NCI-H2081 treated with DMSO at 0.1 percent for 48 hours (cell line): ENCODE data around the gene CCSER1.

Experiments used
- DNase-seq: peaks from one replicate; lab custom pipeline; 2025; lab: John Stamatoyannopoulos, UW

The CCSER1 gene

GRCh38 chr4:90958256-90958895, 831.2 kb downstream of the CCSER1 start:
- DNase-seq: no peak

GRCh38 chr4:90960433-90960832, 833.2 kb downstream of the CCSER1 start:
- no peak for DNase-seq

DNA sequence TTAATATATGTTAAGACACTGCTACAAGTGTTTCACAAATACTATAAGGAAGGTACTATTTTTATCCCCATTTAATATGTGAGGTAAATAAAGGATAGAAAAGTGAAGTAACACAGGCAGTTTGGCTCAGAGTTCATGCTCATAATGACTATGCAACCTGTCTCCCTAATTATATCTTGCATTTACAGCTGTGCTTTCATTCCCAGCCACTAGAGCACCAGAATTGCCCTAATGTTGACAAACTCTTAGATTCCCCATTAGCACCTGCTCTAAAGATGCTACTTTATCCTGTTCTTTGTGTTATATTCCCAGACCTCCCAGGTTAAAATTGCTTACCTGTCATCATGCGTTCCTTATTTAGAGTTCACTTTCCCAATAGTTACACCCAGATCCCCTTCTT, 833.6 kb downstream of the CCSER1 start:
- peak; percentile 23 for DNase-seq

DNA sequence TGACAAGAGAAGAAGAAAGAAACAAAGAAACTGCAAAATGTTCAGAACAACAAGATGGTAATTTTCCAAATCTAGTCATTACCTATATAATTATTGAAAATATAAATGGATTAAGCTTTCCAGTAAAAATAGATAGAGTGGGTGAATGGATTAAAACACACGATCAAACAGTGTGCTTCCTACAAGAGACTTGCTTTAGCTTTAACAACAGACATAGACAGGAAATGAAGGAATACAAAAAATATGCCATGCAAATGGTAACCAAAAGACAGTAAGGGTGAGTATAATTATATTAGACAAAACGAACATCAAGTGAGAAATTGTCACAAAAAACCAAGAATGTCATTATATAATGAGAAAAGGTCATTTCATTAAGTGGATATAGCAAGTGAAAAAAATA, 842.8 kb downstream of the CCSER1 start:
- DNase-seq: no peak

- DNase-seq: no peak
Observed at GRCh38 chr4:90977726-90978125, 850.5 kb downstream of the CCSER1 start.

DNA sequence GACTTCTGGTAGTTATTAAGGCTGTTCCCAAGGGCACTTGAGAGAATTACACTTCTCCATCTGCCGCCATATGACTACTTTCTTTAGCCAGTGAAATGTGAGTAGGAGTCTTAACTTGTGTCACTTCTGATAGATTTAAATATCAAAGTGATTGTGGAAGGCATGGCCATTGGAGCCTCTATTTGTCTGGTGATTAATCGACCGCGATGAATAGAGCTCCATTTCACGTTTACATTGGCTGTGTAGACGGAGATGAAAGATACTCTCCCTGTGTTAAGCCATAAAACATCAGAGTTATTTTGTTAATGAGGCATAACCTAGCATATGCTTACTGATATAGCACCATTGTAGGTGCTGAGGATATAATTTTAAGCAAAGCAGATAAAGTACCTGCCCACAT, 852.4 kb downstream of the CCSER1 start:
- no peak for DNase-seq

- no peak for DNase-seq
Observed at GRCh38 chr4:90982813-90983212, 855.6 kb downstream of the CCSER1 start.

- DNase-seq: no peak
Observed at GRCh38 chr4:90990284-90990683, 863.1 kb downstream of the CCSER1 start.

- no peak for DNase-seq
Observed at GRCh38 chr4:90992213-90992612, 865.0 kb downstream of the CCSER1 start.

DNA sequence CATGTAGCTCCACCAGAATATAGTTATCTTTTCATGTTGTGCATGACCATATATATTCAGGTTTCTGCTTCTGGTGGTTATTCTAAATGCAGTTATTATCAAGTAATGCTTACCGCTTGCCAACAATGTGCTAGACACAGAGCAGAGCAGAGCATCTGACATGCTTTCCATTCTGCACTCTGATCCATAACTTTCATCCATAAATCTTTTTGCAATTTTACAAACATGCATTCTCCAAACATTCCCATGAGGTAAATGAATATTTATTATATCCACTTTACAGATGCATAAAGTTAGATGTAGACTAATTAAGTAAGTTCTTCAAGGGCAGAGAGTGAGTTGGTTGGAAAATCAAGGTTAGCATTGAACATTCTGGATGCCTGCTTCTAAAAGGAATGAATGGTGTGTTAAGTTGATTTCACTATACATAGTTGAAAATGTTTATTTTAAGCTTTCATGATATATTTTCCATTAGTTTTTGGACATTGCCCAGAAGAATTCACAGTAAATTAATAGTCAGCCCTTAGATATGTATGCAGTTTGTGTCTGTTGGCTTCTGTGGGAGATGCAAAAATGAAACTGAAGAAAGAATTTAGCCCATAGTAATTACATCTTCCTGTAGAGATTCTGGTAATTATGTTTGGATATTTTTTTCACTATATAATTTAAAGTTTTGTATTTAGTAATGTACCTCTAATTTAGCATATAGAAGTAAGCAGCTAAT, 867.8 kb downstream of the CCSER1 start:
- DNase-seq: no peak

- no peak for DNase-seq
Observed at GRCh38 chr4:90995996-90996395, 868.8 kb downstream of the CCSER1 start.

GRCh38 chr4:90996813-90997212, 869.6 kb downstream of the CCSER1 start:
- no peak for DNase-seq

DNA sequence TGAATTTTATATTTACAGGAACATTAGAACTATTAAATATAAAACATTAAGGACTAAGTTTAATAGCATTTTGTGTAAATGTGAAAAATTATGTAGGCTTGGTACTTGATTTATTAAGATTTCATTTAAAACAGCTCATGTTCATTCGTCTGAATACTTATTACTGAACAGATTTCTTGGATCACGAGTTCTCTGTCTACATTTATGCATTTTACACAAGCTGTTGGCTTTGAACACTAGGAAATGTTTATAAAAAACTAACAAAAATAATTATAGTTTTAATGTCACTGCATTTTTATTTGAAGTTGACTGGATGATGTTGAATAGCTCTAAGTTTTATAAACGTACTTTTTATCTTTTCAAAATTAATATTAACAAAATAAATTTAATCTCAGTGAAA, 888.7 kb downstream of the CCSER1 start:
- no peak for DNase-seq

DNA sequence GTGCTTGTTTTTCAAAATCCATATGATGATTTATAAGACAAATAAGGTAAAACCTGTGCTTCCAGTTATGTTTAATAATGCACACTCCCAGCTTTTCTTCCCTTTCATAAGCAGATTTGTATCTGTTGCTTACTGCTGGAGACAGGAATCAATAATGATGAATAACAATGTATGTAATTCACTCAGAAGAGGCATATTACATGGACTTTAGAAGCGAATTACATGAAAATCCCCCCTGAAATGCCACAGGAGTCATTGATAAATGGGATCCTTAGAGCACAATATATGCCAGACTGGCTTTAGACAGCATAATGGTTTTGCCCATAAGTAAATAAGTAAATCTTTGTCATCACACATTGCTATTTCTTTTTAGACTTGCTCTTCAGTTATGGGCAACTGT, 892.3 kb downstream of the CCSER1 start:
- DNase-seq: no peak

- DNase-seq: no peak
Observed at GRCh38 chr4:91025241-91026148, 898.3 kb downstream of the CCSER1 start.

- no peak for DNase-seq
Observed at GRCh38 chr4:91028228-91028627, 901.0 kb downstream of the CCSER1 start.

DNA sequence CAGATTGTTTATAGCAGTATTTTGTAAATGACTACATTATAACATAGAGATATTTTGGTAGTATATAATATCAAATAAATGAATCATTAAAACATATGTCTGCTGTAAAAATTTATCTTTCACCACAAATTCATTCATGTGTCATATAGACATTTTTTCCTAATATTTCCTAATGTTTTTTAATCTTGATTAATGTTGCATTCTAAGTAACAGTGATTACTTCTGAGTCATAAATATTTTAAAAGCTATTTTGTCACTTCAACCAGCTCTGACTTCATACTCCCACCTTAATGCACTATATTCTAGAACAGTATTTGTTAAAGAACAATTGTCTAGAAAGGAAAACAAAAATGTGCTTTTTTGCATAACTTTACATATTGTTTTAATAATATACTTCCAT, 904.6 kb downstream of the CCSER1 start:
- DNase-seq: no peak

DNA sequence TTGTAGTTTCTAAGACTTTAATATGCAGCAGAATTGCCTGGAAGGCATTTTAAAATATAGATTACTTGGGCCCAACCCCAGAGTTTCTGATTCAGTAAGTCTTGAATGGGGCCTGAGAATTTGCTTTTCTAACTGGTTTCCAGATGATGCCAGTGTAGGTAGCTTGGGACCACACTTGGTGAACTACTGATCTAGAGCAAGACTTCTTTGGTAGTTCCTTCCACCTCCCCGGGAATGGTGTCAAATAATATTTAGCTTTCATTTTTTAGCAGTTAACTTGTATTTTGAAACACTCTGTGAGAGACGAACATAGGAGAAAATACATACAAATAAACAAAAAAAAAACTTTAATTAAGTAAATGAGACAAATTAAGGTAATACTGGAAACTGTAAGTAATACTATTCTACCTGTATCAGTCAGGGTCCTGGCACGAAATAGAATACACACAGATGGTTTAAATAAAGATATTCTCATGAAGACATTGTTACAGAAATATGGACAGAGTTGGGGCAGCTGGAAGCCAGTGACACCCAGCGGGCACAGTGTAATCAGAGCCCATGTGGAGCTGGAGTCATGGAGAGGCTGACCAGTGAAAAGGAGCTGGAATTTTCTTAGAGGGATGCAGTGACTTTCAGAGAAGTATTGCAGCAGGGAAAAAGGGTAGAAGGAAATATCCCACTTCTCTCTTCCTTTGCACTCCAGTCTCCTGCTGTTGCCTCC, 905.7 kb downstream of the CCSER1 start:
- no peak for DNase-seq

DNA sequence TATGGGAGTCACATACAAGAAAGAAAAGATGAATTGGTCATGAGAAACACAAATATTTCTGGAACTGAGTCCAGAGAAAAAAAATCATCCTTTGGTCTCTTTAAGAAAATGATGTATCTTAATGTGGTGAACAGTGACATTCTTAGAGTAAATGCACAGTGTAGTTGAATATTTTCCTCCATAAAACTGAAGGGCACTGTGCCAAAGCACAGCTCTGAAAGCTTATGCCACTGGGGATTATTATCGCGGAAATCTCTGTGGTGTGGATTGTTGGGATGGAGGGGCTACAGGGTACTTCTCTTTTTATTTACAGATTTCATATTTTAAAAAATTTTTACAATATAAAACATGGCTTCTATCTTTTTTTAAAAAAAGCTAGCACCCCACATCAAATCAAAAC, 908.1 kb downstream of the CCSER1 start:
- no peak for DNase-seq

GRCh38 chr4:91037951-91038350, 910.8 kb downstream of the CCSER1 start:
- DNase-seq: no peak

GRCh38 chr4:91057871-91058270, 930.7 kb downstream of the CCSER1 start:
- no peak for DNase-seq

- DNase-seq: no peak
Observed at GRCh38 chr4:91058345-91058744, 931.2 kb downstream of the CCSER1 start.
